ENCODE results near the gene C6orf141.

GRCh38 chr6:49541210-49541724 lies 9.2 kb upstream of the C6orf141 start:
- no peak for TF ChIP-seq ARNT (IDR thresholded peaks at IDR 0.05)
- TF ChIP-seq RAD51 (IDR thresholded peaks at IDR 0.05; ENCODE audit: borderline replicate concordance): no peak
- TF ChIP-seq, protein P1, sequence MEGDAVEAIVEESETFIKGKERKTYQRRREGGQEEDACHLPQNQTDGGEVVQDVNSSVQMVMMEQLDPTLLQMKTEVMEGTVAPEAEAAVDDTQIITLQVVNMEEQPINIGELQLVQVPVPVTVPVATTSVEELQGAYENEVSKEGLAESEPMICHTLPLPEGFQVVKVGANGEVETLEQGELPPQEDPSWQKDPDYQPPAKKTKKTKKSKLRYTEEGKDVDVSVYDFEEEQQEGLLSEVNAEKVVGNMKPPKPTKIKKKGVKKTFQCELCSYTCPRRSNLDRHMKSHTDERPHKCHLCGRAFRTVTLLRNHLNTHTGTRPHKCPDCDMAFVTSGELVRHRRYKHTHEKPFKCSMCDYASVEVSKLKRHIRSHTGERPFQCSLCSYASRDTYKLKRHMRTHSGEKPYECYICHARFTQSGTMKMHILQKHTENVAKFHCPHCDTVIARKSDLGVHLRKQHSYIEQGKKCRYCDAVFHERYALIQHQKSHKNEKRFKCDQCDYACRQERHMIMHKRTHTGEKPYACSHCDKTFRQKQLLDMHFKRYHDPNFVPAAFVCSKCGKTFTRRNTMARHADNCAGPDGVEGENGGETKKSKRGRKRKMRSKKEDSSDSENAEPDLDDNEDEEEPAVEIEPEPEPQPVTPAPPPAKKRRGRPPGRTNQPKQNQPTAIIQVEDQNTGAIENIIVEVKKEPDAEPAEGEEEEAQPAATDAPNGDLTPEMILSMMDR (CRISPR knock-in tag; IDR thresholded peaks at IDR 0.05): no peak
- TF ChIP-seq ZFP91 (CRISPR knock-in tag; IDR thresholded peaks at IDR 0.05; ENCODE audit: borderline replicate concordance): no peak

Measured in HepG2 (cell line).